ENCODE data around the gene NEK11. TPM values are rescaled to one million over a fixed set of nuclear protein-coding genes. Genes with fewer than 3 reads are reported as not detected.

NEK11 gene
- total RNA-seq, 2 experiments from 2014 or later: 1.2 to 1.6 TPM

DNA sequence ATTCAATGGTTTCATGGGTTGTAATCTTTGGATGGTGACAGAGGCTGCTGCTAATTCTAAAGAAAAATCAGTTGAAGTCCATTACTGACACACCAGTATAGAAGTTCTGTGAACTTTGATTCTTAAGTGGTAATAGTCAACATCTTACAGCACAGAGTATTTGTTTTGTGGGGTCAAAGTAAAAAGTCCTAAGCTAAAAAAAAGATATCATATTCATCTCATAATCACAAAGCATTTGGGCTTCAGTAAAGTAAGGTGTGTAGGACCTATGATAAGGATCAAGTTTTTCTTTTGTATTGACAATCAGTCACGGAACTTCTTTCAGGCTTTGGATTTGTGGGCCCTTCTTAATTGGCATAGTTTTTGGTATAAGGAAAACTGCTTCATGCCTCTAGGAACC, 1.1 kb upstream of the NEK11 start:
- peak overlapping the region; percentile 94 for H3K27ac Mint-ChIP-seq
- no peaks in the 10 kb centered on the region for H3K9me3 Mint-ChIP-seq
- no peaks in the 10 kb centered on the region for H3K27me3 Mint-ChIP-seq
- TF ChIP-seq, protein P1, sequence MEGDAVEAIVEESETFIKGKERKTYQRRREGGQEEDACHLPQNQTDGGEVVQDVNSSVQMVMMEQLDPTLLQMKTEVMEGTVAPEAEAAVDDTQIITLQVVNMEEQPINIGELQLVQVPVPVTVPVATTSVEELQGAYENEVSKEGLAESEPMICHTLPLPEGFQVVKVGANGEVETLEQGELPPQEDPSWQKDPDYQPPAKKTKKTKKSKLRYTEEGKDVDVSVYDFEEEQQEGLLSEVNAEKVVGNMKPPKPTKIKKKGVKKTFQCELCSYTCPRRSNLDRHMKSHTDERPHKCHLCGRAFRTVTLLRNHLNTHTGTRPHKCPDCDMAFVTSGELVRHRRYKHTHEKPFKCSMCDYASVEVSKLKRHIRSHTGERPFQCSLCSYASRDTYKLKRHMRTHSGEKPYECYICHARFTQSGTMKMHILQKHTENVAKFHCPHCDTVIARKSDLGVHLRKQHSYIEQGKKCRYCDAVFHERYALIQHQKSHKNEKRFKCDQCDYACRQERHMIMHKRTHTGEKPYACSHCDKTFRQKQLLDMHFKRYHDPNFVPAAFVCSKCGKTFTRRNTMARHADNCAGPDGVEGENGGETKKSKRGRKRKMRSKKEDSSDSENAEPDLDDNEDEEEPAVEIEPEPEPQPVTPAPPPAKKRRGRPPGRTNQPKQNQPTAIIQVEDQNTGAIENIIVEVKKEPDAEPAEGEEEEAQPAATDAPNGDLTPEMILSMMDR (IDR thresholded peaks at IDR 0.05): no peak
- intact Hi-C loops (cut with micrococcal nuclease): no loop called here
- H3K4me3 Mint-ChIP-seq: peak overlapping the region; percentile 78
- POLR2A ChIA-PET: interaction anchor here (1.0 to 2.0 kb wide), 7 partner anchors 9 to 132 kb away, joined by 3 to 9 read pairs (median 4); partner anchors contain the start of gene ATP2C1
- peaks cover 30% of the 10 kb centered on the region for H3K36me3 Mint-ChIP-seq (ENCODE audit: low read depth)
- CTCF ChIA-PET: interaction anchor here (1.4 to 2.6 kb wide), 3 partner anchors 10 to 266 kb away, joined by 4 to 11 read pairs (median 7); partner anchors contain the start of gene ATP2C1
- peaks cover 52% of the 10 kb centered on the region for H3K4me1 Mint-ChIP-seq (ENCODE audit: low read depth)
- DNase-seq (no peak), ATAC-seq (no peak)

DNA sequence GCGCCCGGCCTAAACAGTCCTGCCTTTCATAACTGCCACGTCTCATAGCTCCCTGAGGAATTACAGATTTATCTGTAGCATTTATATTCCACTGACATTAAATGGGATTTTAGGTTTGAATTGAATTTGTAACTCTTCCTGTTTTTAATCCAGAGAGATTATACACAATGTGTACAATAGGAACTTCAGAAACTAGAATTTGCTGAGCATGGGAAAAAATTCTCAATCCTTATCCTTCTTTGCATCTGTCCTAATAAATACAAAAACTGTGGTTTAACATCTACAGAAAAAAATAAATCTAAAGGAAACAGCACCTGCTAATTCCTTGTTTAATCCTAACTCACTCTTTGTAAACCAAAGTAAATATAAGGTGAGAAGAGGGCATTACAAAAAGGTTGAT, 2.2 kb downstream of the NEK11 start:
- ATAC-seq: no peak
- TF ChIP-seq, protein P1 (IDR thresholded peaks at IDR 0.05): no peak
- DNase-seq: no peak
- H3K27me3 Mint-ChIP-seq: no peaks in the 10 kb centered on the region
- no peak overlapping the region for H3K4me3 Mint-ChIP-seq
- H3K36me3 Mint-ChIP-seq (ENCODE audit: low read depth): peaks cover 16% of the 10 kb centered on the region
- peaks cover 26% of the 10 kb centered on the region for H3K4me1 Mint-ChIP-seq (ENCODE audit: low read depth)
- ChIA-PET POLR2A (no interaction called here), CTCF (no interaction called here)
- intact Hi-C loops (cut with micrococcal nuclease): no loop called here
- H3K9me3 Mint-ChIP-seq: no peaks in the 10 kb centered on the region
- no peak overlapping the region for H3K27ac Mint-ChIP-seq

DNA sequence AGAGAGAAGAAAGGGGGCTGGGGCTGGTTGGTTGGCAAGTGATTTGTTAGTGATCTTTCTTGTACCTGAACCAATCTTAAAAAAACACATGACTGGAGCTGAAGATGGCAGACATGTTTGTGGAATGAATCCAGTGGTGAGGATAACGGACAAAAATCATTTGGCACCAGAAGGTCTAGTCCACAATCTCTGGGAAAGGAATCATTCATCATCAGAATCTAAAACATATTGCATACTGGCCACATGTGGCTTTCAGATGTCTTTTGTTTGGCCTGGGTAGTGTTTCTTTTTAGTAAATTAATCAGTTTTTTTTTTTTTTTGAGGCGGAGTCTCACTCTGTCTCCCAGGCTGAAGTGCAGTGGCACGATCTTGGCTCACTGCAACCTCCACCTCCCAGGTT, 5.0 kb downstream of the NEK11 start:
- Mint-ChIP-seq H3K4me1 (ENCODE audit: low read depth) (peaks cover 6% of the 10 kb centered on the region), H3K9me3 (no peaks in the 10 kb centered on the region), H3K27me3 (no peaks in the 10 kb centered on the region), H3K4me3 (no peak overlapping the region), H3K36me3 (ENCODE audit: low read depth) (no peaks in the 10 kb centered on the region), H3K27ac (no peak overlapping the region)
- ChIA-PET CTCF (no interaction called here), POLR2A (no interaction called here)
- DNase-seq (no peak), ATAC-seq (no peak)
- intact Hi-C loops (cut with micrococcal nuclease): loop anchor here (10.0 kb wide), 2 partner anchors 473 to 1003 kb away; partner anchors contain the start of genes CPNE4 and MRPL3
- TF ChIP-seq, protein P1 (IDR thresholded peaks at IDR 0.05): no peak

DNA sequence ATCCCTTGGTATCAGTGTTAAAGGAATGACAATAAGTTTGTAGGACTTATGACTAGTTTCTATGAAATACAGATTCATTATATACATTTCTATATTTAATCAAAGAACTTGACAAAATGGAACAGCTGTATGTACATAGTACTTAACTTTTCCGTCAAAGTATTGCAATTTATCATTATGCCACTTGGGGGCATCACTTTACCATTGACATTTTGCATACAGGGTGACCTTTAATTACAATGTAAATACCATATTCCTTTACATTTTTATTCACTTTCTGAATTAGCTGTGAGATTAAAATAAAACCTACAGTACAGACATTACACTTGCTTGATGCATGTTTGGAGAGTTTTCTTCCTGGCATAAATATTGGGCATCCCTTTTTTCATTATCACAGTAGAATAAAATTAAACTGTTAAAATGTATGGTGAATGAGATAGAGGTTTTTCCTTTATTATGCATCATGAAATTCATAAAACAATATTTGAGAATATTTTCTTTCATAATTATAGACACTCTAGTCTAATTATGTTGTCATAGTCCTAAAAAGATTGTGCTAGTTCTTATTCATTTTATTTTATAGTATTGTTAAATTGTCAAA, 6.9 kb downstream of the NEK11 start:
- peak; percentile 81 for ATAC-seq
- CTCF ChIA-PET: interaction anchor here (0.6 to 1.9 kb wide), 19 partner anchors 8 to 1001 kb away, joined by 3 to 9 read pairs (median 3); partner anchors contain the start of genes CPNE4 and NUDT16

More for the DNA sequence above, 6.9 kb downstream of the NEK11 start:
- intact Hi-C loops (cut with micrococcal nuclease): loop anchor here (10.0 kb wide), 2 partner anchors 471 to 1001 kb away; partner anchors contain the start of genes CPNE4 and MRPL3
- DNase-seq: peak; percentile 21
- Mint-ChIP-seq H3K27me3 (no peaks in the 10 kb centered on the region), H3K27ac (no peak overlapping the region), H3K36me3 (ENCODE audit: low read depth) (no peaks in the 10 kb centered on the region), H3K4me1 (ENCODE audit: low read depth) (no peaks in the 10 kb centered on the region), H3K9me3 (no peaks in the 10 kb centered on the region), H3K4me3 (no peak overlapping the region)
- TF ChIP-seq, protein P1 (IDR thresholded peaks at IDR 0.05): peak; percentile 81
- POLR2A ChIA-PET: no interaction called here

Measured in activated CD8-positive, alpha-beta T cell treated with anti-CD3 and anti-CD28 coated beads for 36 hours (primary cell).